Activated T-cell treated with anti-CD3 and anti-CD28 coated beads, Interleukin-2, amount 50 U/mL, for 48 hours (primary cell): ENCODE data around the gene NPM3.
A peak's percentile ranks its signal among the peaks of the same experiment; 100 is the strongest.

ENCODE experiments used
- DNase-seq, 2 experiments: peaks; one replicate each; pipeline ENCODE4 v3.0.0-alpha.2; 2020

NPM3 gene

GRCh38 chr10:101782811-101783735, at the start of gene NPM3:
NPM3 (minus strand) TSS chr10:101783446; CDS start chr10:101783390, 56 bp downstream.
- DNase-seq: peak; percentile 92 to 94

GRCh38 chr10:101832325-101832771, 49.1 kb upstream of the NPM3 start:
- no peak for DNase-seq

- no peak for DNase-seq
These were observed 48.0 kb upstream of the NPM3 start for GRCh38 chr10:101831169-101831811.

- peak; percentile 91 to 92 for DNase-seq
These were observed 47.3 kb upstream of the NPM3 start for GRCh38 chr10:101830322-101831168.

GRCh38 chr10:101829561-101830315, 46.5 kb upstream of the NPM3 start:
- DNase-seq: peak; percentile 63 to 76

GRCh38 chr10:101828766-101829551, 45.7 kb upstream of the NPM3 start:
- DNase-seq: no peak

- DNase-seq: no peak
These were observed 44.8 kb upstream of the NPM3 start for GRCh38 chr10:101827919-101828600.

- no peak for DNase-seq
These were observed 43.7 kb upstream of the NPM3 start for GRCh38 chr10:101826852-101827434.

- DNase-seq: no peak
These were observed 41.5 kb upstream of the NPM3 start for GRCh38 chr10:101824736-101825135.

GRCh38 chr10:101818872-101819633, 35.8 kb upstream of the NPM3 start:
- no peak for DNase-seq

GRCh38 chr10:101818119-101818871, 35.0 kb upstream of the NPM3 start, which contains the start of gene OGA:
OGA (minus strand) TSS chr10:101818444; CDS start chr10:101818022, 422 bp downstream.
- DNase-seq: peak; percentile 97

GRCh38 chr10:101817337-101818118, 34.3 kb upstream of the NPM3 start:
- DNase-seq: peak in 1 of 2 experiments; percentile 66

GRCh38 chr10:101816913-101817336, 33.7 kb upstream of the NPM3 start:
- no peak for DNase-seq

- no peak for DNase-seq
These were observed 33.1 kb upstream of the NPM3 start for GRCh38 chr10:101816376-101816775.

GRCh38 chr10:101814466-101815071, 31.3 kb upstream of the NPM3 start:
- DNase-seq: no peak

- no peak for DNase-seq
These were observed 29.4 kb upstream of the NPM3 start for GRCh38 chr10:101812606-101813005.

GRCh38 chr10:101807158-101807557, 23.9 kb upstream of the NPM3 start:
- no peak for DNase-seq
